GM23338 (cell line): ENCODE measurements around the gene TARS1. TPM values are rescaled to one million over a fixed set of nuclear protein-coding genes. Genes with fewer than 3 reads are reported as not detected.

Source experiments
- ATAC-seq: fragments of 200-7000 bp; cut with Tn5 transposase; 3 replicates; pipeline ENCODE4 v1.9.1; 2020
- DNase-seq: peaks from one replicate; pipeline ENCODE4 v3.0.0-alpha.2; 2015; ENCODE audit warnings: low spot score
- H2AFZ ChIP-seq: fragments of 200-600 bp; sonication (generic); 2 replicates; pipeline ENCODE4 v1.8.0; 2016; ENCODE audit warnings: antibody characterized with exemption, mild to moderate bottlenecking, moderate library complexity
- H3F3A ChIP-seq: fragments of 200-600 bp; sonication (generic); replicated peaks from 2 replicates; pipeline ENCODE4 v1.8.0; 2017; ENCODE audit warnings: antibody characterized with exemption, mixed run types, low read depth
- H3K27ac ChIP-seq: fragments of 200-600 bp; sonication (generic); 2 replicates; pipeline ENCODE4 v1.6.1; 2016; ENCODE audit warnings: low read depth
- H3K27me3 ChIP-seq: fragments of 200-600 bp; sonication (generic); 2 replicates; pipeline ENCODE4 v1.8.0; 2016; ENCODE audit warnings: mild to moderate bottlenecking, mixed run types, moderate library complexity; ENCODE audit not compliant: insufficient read depth
- H3K36me3 ChIP-seq: fragments of 200-600 bp; sonication (generic); 2 replicates; pipeline ENCODE4 v1.8.0; 2016; ENCODE audit warnings: mild to moderate bottlenecking; ENCODE audit not compliant: insufficient read depth
- H3K4me1 ChIP-seq: fragments of 200-600 bp; sonication (generic); 2 replicates; pipeline ENCODE4 v1.8.0; 2016; ENCODE audit warnings: mild to moderate bottlenecking, moderate library complexity; ENCODE audit not compliant: insufficient read depth
- H3K4me2 ChIP-seq: fragments of 200-600 bp; sonication (generic); 2 replicates; pipeline ENCODE4 v1.7.1; 2017; ENCODE audit warnings: mixed run types
- H3K4me3 ChIP-seq: fragments of 200-600 bp; sonication (generic); 2 replicates; pipeline ENCODE4 v1.6.1; 2016; ENCODE audit warnings: mixed run types
- H3K79me2 ChIP-seq: fragments of 200-600 bp; sonication (generic); replicated peaks from 2 replicates; pipeline ENCODE4 v1.8.0; 2017; ENCODE audit warnings: mild to moderate bottlenecking; ENCODE audit not compliant: insufficient read depth
- H3K9me2 ChIP-seq: fragments of 200-600 bp; sonication (generic); 2 replicates; pipeline ENCODE4 v1.8.0; 2017; ENCODE audit not compliant: insufficient read depth
- H4K20me1 ChIP-seq: fragments of 200-600 bp; sonication (generic); replicated peaks from 2 replicates; pipeline ENCODE4 v1.8.0; 2017; ENCODE audit warnings: mild to moderate bottlenecking; ENCODE audit not compliant: insufficient read depth
- H3K27ac Mint-ChIP-seq: 2 replicates; pipeline ENCODE4 v1.8.0; 2020; ENCODE audit warnings: inconsistent platforms, mild to moderate bottlenecking, moderate library complexity, mixed read lengths
- H3K27me3 Mint-ChIP-seq: 3 replicates; pipeline ENCODE4 v1.8.0; 2022; ENCODE audit warnings: low read depth, mild to moderate bottlenecking, moderate library complexity, mixed read lengths, inconsistent platforms; ENCODE audit not compliant: insufficient read depth, poor library complexity
- H3K36me3 Mint-ChIP-seq: 3 replicates; pipeline ENCODE4 v1.8.0; 2021; ENCODE audit warnings: low read depth, mild to moderate bottlenecking, inconsistent platforms, moderate library complexity, mixed read lengths
- H3K4me1 Mint-ChIP-seq: 3 replicates; pipeline ENCODE4 v1.8.0; 2020; ENCODE audit warnings: mild to moderate bottlenecking, inconsistent platforms, mixed read lengths
- H3K4me3 Mint-ChIP-seq: 3 replicates; pipeline ENCODE4 v1.8.0; 2021; ENCODE audit warnings: moderate library complexity, mild to moderate bottlenecking, inconsistent platforms, mixed read lengths
- H3K9me3 Mint-ChIP-seq: 3 replicates; pipeline ENCODE4 v1.8.0; 2020; ENCODE audit warnings: moderate library complexity, mild to moderate bottlenecking, inconsistent platforms, mixed read lengths
- CTCF ChIP-seq, 2 experiments: fragments of 200-600 bp in 1 of 2; sonication (generic) in 1 of 2; conservative IDR thresholded peaks; 2 replicates each; pipeline versions ENCODE4 v1.5.1 to v1.6.1; 2016 to 2017; ENCODE audit warnings: antibody characterized with exemption in 2 of 2, low read depth in 2 of 2, mild to moderate bottlenecking in 2 of 2, moderate library complexity in 1 of 2
- JUNB ChIP-seq: IDR thresholded peaks from one replicate; pipeline ENCODE4 v1.6.1; 2016; ENCODE audit warnings: antibody characterized with exemption; ENCODE audit not compliant: unreplicated experiment
- NANOG ChIP-seq: IDR thresholded peaks from 2 replicates; pipeline ENCODE4 v1.6.1; 2016; ENCODE audit warnings: antibody characterized with exemption, borderline replicate concordance
- ZNF462 ChIP-seq: fragments of 250-450 bp; sonication (Bioruptor Pico); IDR thresholded peaks from 2 replicates; pipeline ENCODE4 v1.5.0; 2020; ENCODE audit warnings: mild to moderate bottlenecking, moderate library complexity
- polyA plus RNA-seq: library from polyadenylated mRNA; unstranded; fragments of >200 nt; fragmentation: Nextera tagmentation; extraction: Ambion mirVana; gene quantifications from 2 replicates; pipeline ENCODE4 v1.2.1, GENCODE V29; 2016
- total RNA-seq: library from RNA; depleted of rRNA; stranded (reverse); fragments of >200 nt; shearing (Covaris generic); gene quantifications from 2 replicates; pipeline ENCODE4 v1.2.3, GENCODE V29; 2014

TARS1 gene
- total and polyA plus RNA-seq, 2 experiments from 2014 or later = 458 to 473 TPM

- Histone ChIP-seq H3K4me3 (no peak overlapping the region), H3K4me1 (no peaks in the 10 kb centered on the region), H4K20me1 (no peaks in the 10 kb centered on the region), H3K36me3 (no peaks in the 10 kb centered on the region), H2AFZ (no peak overlapping the region), H3K27ac (no peak overlapping the region), H3K4me2 (no peak overlapping the region), H3K79me2 (no peaks in the 10 kb centered on the region), H3K27me3 (no peaks in the 10 kb centered on the region), H3F3A (no peaks in the 10 kb centered on the region), H3K9me2 (no peaks in the 10 kb centered on the region; the same call in 1 of the 2 replicates)
- Mint-ChIP-seq H3K27ac (no peak overlapping the region), H3K4me1 (no peaks in the 10 kb centered on the region), H3K36me3 (0 out of 3 replicates have a peak, but pooled peaks cover 3% of the 10 kb centered on the region), H3K27me3 (peaks cover 3% of the 10 kb centered on the region), H3K4me3 (no peak overlapping the region), H3K9me3 (peaks cover 5% of the 10 kb centered on the region; the same call in 2 of the 3 replicates)
- DNase-seq = no peak
- TF ChIP-seq CTCF (conservative IDR thresholded peaks at IDR 0.05; ENCODE audit: low read depth in 2 of 2) (no peak), JUNB (no peak), NANOG (no peak), ZNF462 (CRISPR knock-in tag) (no peak)
- no peak for ATAC-seq
These were observed 66.7 kb downstream of the TARS1 start for GRCh38 chr5:33507426-33507825.
